Esophagus squamous epithelium (tissue), 5 donors: Measurements from ENCODE around the gene KLHL29. TPM values are rescaled to one million over a fixed set of nuclear protein-coding genes. Genes with fewer than 3 reads are reported as not detected.

Experiments
- DNase-seq: peaks from one replicate; lab custom pipeline; 2025; lab: John Stamatoyannopoulos, UW
- H3K27ac ChIP-seq, 4 donors: fragments of 200-600 bp; sonication (generic); one replicate each; pipeline ENCODE4 v1.5.1; 2016 to 2019; ENCODE audit warnings: mild to moderate bottlenecking in 1 of 4
- H3K27me3 ChIP-seq, 4 donors: fragments of 200-600 bp; sonication (generic); 1 replicate in 3 of 4; 2 replicates in 1 of 4; pipeline versions ENCODE4 v1.5.1 to v1.6.0; 2017 to 2021; ENCODE audit warnings: antibody characterized with exemption in 1 of 4
- H3K36me3 ChIP-seq, 3 donors: fragments of 200-600 bp; sonication (generic); one replicate each; pipeline ENCODE4 v1.5.1; 2016 to 2019
- H3K4me1 ChIP-seq, 3 donors: fragments of 200-600 bp; sonication (generic); one replicate each; pipeline ENCODE4 v1.5.1; 2017 to 2019
- H3K4me3 ChIP-seq, 4 donors: fragments of 200-600 bp; sonication (generic); 1 replicate in 3 of 4; 2 replicates in 1 of 4; pipeline ENCODE4 v1.5.1; 2016 to 2019; ENCODE audit warnings: mild to moderate bottlenecking in 2 of 4, moderate library complexity in 1 of 4
- H3K9me3 ChIP-seq, 3 donors: fragments of 200-600 bp; sonication (generic); one replicate each; pipeline ENCODE4 v1.5.1; 2016 to 2019
- CTCF ChIP-seq, 6 experiments: fragments of 450-650 bp in 4 of 6; fragments of 200-600 bp in 2 of 6; sonication (generic) in 2 of 6; IDR thresholded peaks; one replicate each; pipeline ENCODE4 v1.5.1; 2016 to 2019; ENCODE audit warnings: antibody characterized with exemption in 6 of 6, mild to moderate bottlenecking in 4 of 6, moderate library complexity in 4 of 6
- POLR2A ChIP-seq, 4 donors: fragments of 450-650 bp; IDR thresholded peaks; one replicate each; pipeline ENCODE4 v1.6.1; 2017; ENCODE audit warnings: antibody characterized with exemption in 4 of 4, mild to moderate bottlenecking in 4 of 4, moderate library complexity in 3 of 4
- WGBS, 2 donors: methylation state at CpG; one replicate each; pipeline ENCODE4 v1.1.5; 2018; 5-methylcytosine and 5-hydroxymethylcytosine counted together
- intact Hi-C: fragments of 100-400 bp; cut with DNase I; formaldehyde crosslinking; loops from one replicate; pipeline ENCODE4 v1.15.0; 2022
- total RNA-seq, 4 donors: library from RNA; depleted of rRNA; stranded (reverse); fragments of >200 nt; gene quantifications; one replicate each; pipeline ENCODE4 v1.1.0, GENCODE V29; 2016
- donor health status: DM: yes; HTN: yes; CAD: no.

Gene KLHL29
- total RNA-seq, 4 donors from 2014 or later = 3.4 to 11.8 (median 5.9) TPM

- TF ChIP-seq POLR2A (IDR thresholded peaks at IDR 0.05) = no peak
- TF ChIP-seq CTCF (IDR thresholded peaks at IDR 0.05) = no peak
- Histone ChIP-seq H3K36me3 (no peaks in the 10 kb centered on the region), H3K4me3 (no peak overlapping the region), H3K27me3 (no peaks in the 10 kb centered on the region), H3K4me1 (peaks cover 16 to 41% (median 19%) of the 10 kb centered on the region in 3 donors), H3K27ac (no peak overlapping the region), H3K9me3 (no peaks in the 10 kb centered on the region)
- 85 to 89% methylated on average over 6 of the region's 10 CpGs for WGBS, 2 donors
- intact Hi-C loops = no loop called here
- no peak for DNase-seq
Measured at GRCh38 chr2:23399674-23400261, 14.8 kb downstream of the KLHL29 start.

- Histone ChIP-seq H3K27me3 (no peaks in the 10 kb centered on the region), H3K27ac (no peak overlapping the region), H3K9me3 (no peaks in the 10 kb centered on the region), H3K36me3 (no peaks in the 10 kb centered on the region), H3K4me1 (peaks cover 16 to 38% (median 18%) of the 10 kb centered on the region in 3 donors), H3K4me3 (no peak overlapping the region)
- WGBS, 2 donors = 94 to 97% methylated on average over 3 to 4 of the region's 4 CpGs
- TF ChIP-seq POLR2A (IDR thresholded peaks at IDR 0.05) (no peak), CTCF (IDR thresholded peaks at IDR 0.05) (no peak)
- intact Hi-C loops = no loop called here
- DNase-seq = no peak
Measured at GRCh38 chr2:23400703-23401102, 15.7 kb downstream of the KLHL29 start.

- no peak for DNase-seq
- peak overlapping the region in 3 of 4 donors; percentile 14 to 44 (median 37) for H3K27ac ChIP-seq
- no peaks in the 10 kb centered on the region for H3K36me3 ChIP-seq
- intact Hi-C loops = no loop called here
- no peak overlapping the region for H3K4me3 ChIP-seq
- WGBS, 2 donors = 51 to 60% methylated on average over 5 to 9 of the region's 14 CpGs
- peaks cover 16 to 38% (median 18%) of the 10 kb centered on the region in 3 donors for H3K4me1 ChIP-seq
- H3K9me3 ChIP-seq = no peaks in the 10 kb centered on the region
- TF ChIP-seq CTCF (IDR thresholded peaks at IDR 0.05) (no peak), POLR2A (IDR thresholded peaks at IDR 0.05) (no peak)
- no peaks in the 10 kb centered on the region for H3K27me3 ChIP-seq
Measured at GRCh38 chr2:23401427-23402204, 16.6 kb downstream of the KLHL29 start.

GRCh38 chr2:23402205-23402740 is 17.3 kb downstream of the KLHL29 start:
- intact Hi-C loops = no loop called here
- TF ChIP-seq CTCF (IDR thresholded peaks at IDR 0.05) (peak in 1 of 6 experiments; percentile 11), POLR2A (IDR thresholded peaks at IDR 0.05) (no peak)
- WGBS, 2 donors = 37 to 54% methylated on average over 6 of the region's 6 CpGs
- no peak for DNase-seq
- H3K27me3 ChIP-seq = no peaks in the 10 kb centered on the region
- no peaks in the 10 kb centered on the region for H3K36me3 ChIP-seq
- H3K27ac ChIP-seq = peak overlapping the region in 2 of 4 donors; percentile 37 to 44
- no peaks in the 10 kb centered on the region for H3K9me3 ChIP-seq
- H3K4me1 ChIP-seq = peaks cover 16 to 38% (median 18%) of the 10 kb centered on the region in 3 donors
- no peak overlapping the region for H3K4me3 ChIP-seq

GRCh38 chr2:23404426-23404825 is 19.4 kb downstream of the KLHL29 start:
- WGBS, 2 donors = 1 to 8% methylated on average over 8 of the region's 8 CpGs
- TF ChIP-seq CTCF (IDR thresholded peaks at IDR 0.05) (peak in 2 of 6 experiments; percentile 7 to 18), POLR2A (IDR thresholded peaks at IDR 0.05) (no peak)
- peak overlapping the region in 2 of 4 donors; percentile 25 to 48 for H3K27ac ChIP-seq
- H3K36me3 ChIP-seq = no peaks in the 10 kb centered on the region
- H3K4me3 ChIP-seq = peak overlapping the region in 1 of 4 donors; percentile 31
- no peaks in the 10 kb centered on the region for H3K9me3 ChIP-seq
- H3K4me1 ChIP-seq = peaks cover 16 to 38% (median 18%) of the 10 kb centered on the region in 3 donors
- intact Hi-C loops = no loop called here
- no peaks in the 10 kb centered on the region for H3K27me3 ChIP-seq
- DNase-seq = no peak
